GM19193 (cell line): ENCODE results near the gene SAXO2.

ENCODE experiments used
- POLR2A ChIP-seq: IDR thresholded peaks from 4 replicates; pipeline ENCODE4 v1.6.1; 2011; ENCODE audit not compliant: insufficient read depth, insufficient read length; ENCODE audit errors: extremely low read depth

Gene SAXO2

DNA sequence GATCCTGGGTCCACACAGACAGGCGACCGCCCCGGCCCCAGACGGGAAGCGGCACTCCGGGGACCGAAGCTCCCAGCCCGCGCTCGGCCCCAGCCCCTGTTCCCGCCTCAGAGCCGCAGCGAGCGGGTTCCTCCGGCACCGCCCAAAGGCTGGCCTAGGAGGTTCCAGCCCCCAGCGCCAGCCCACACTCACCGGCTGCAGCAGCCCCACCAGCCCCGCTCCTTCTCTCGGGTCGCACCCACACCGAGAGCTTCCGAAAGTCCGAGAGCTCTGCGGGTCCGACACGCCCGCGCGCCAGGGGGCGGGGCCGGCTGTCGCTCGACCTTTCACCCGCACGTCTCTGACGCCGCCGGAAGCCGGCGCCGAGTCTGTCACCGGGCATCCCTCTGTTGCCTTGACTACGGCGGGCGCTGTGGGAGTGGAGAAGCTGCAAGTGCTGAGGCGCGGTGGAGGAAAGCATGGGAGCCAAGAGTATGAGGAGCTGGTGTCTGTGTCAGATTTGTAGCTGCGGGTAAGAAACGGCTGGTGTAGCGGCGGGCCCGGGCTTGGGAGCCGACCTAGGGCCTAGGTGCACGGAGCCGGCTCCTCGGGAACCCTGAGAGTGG, at the start of gene SAXO2, which contains the start of gene EFL1:
Gene SAXO2, plus strand, starts transcription at position 397 of the 605 bp plus-strand sequence. Its CDS starts 62 bp downstream, at position 459.
Gene EFL1, minus strand, starts transcription at position 313 of the 605 bp plus-strand sequence. CDS start 956 bp downstream, outside the sequence.
- TF ChIP-seq POLR2A = peak; percentile 67

DNA sequence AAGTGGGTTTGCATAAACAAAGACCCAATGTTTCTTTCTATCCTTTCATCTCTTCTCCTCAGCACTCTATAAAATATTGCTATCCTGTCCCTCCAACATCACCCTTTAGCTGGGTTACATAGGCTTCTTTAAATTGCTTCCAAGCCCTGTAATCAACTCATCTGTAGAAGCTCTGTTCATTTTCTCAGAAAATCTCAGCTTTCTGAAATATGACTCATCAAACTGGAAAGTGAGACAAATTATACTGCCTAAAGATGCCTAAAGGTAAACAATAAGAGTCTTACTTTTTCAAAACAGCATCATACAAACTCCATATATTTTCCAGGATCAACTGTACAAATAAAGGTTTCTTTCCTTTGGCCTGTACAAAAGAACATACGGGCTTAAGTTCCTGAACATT, 33.9 kb upstream of the SAXO2 start:
- no peak for TF ChIP-seq POLR2A

DNA sequence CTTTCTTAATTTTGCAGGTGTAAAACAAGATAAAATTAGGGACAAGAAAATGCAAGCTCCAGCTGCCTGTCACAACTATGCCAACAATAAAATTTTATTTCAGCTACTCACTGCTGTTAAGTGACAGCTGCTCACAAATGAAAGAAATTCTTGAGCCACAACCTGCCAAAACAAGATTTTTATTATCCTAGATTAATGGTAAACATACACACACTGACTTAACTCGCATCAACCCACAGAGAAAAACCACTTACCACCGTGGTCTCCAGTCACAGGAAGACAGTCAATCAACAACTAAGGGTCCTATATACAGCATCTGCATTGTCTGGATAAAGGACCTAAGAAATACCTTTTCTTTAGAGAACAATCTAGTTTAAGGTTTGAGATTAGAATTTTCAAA, 31.4 kb upstream of the SAXO2 start:
- TF ChIP-seq POLR2A = no peak

GRCh38 chr15:82231842-82232241, 30.8 kb upstream of the SAXO2 start:
- no peak for TF ChIP-seq POLR2A

GRCh38 chr15:82239685-82240391, 22.8 kb upstream of the SAXO2 start:
- TF ChIP-seq POLR2A = no peak

DNA sequence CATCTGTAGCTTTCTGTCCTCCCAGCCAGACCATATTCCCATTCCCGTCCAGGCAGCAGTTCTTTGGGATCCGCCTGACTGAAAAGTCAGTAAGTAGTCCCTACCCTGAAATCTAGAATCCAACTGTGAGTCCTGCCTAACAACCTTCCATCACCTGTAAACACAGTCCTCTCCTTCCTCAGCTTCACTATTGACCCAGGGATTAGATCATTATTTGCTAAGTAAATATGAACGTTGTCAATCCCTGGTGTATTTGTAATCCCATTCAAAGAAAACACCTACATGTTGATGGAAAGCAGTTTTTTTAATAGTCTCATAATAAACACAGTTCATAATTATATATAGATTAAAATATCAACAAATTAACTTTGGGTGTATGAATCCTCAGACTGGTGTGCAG, 732 bp downstream of the SAXO2 start:
- TF ChIP-seq POLR2A = no peak

GRCh38 chr15:82272154-82272553, 9.5 kb downstream of the SAXO2 start:
- no peak for TF ChIP-seq POLR2A

GRCh38 chr15:82275410-82275809, 12.8 kb downstream of the SAXO2 start:
- no peak for TF ChIP-seq POLR2A

- TF ChIP-seq POLR2A = no peak
Observed at GRCh38 chr15:82292271-82292670, 29.7 kb downstream of the SAXO2 start.

GRCh38 chr15:82294061-82294690, 31.6 kb downstream of the SAXO2 start:
- TF ChIP-seq POLR2A = no peak

DNA sequence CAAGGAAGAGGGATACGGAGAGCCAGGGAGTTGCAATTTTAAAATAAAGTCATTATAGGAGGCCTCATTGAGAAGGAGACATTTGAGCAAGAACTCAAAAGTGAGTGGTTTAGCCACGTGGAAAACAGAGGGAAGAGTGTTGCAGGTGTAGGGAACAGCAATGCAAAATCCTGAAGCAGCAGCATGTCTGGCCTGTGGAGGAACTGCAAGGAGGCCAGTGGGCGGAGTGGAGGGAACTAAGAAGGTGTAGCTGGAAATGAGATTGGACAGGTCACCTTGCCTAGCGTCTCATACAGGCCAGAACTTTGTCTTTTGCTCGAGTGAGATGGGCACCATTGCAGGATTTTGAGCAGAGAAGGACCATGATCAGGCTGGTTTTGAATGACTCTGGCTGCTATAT, 34.9 kb downstream of the SAXO2 start:
- no peak for TF ChIP-seq POLR2A

DNA sequence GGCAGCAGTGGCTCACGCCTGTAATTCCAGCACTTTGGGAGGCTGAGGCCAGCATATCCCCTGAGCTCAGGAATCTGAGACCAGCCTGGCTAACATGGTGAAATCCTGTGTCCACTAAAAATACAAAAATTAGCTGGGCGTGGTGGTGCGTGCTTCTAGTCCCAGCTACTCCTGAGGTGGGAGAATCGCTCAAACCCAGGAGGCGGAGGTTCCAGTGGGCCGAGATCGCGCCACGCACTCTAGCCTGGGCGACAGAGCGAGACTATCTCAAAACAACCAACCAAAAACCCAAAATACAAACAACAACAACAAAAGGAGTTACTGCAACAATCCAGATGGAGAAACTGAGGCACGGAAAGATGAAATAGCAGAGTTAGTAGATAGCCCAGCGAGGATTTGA, 35.4 kb downstream of the SAXO2 start:
- TF ChIP-seq POLR2A = no peak

- no peak for TF ChIP-seq POLR2A
Observed at GRCh38 chr15:82298520-82298919, 35.9 kb downstream of the SAXO2 start.

DNA sequence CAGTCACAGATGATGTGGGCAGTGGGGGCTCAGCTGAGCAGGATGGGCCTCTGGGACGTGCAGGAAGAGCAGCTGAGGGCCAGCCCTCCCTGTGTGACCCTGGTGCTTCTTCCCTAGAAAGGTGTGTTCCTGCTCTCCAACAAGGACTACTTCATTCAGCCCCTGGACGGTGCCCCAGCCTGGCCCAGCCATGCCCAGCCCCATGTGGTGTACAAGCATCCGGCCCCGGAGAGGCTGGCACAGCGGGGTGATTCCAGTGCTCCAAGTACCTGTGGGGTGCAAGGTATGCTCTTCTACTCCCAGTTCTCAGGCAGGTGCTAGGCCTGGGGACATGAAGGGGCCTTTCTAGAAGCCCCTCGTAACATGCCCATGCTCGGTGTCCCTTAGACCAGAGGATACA, 38.3 kb downstream of the SAXO2 start:
- TF ChIP-seq POLR2A = no peak

DNA sequence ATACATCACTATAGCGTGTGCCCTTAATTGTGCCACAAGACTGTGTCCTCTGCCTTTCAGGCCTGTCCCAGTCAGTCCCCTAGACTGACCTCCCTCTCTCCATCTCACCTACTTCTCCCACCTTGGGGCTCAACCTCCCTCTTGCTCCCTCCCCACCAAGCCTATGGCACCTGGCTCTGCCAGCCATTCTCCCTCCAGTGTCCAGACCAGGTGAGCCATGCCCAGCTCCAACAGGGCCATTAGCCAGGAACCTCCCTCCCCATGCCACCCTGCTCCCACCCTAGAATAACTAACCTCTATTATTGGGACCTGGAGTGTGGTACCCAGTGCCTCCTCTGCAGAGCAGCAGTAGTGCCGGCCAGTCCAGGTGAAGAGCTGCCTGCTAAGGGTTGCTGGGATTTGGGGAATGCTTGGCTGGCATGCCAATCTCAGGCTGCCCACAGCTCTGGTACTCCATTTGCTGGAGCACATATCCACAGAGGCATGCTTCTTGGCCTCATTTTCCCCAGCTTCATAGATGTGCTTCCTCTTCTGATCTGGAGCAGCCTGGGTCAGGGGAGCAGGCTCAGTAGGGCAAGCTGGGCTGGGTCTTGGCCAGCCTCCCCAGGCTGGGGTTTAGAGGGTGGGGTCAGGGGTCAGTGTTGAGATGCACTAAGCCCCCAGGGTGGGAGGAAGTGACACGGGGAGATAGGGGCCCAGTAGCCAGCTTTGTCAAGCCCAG, 38.8 kb downstream of the SAXO2 start:
- TF ChIP-seq POLR2A = no peak
